ENCODE data around the gene TMEM91. TPM values are rescaled to one million over a fixed set of nuclear protein-coding genes. Genes with fewer than 3 reads are reported as not detected.
"Not testable (repeated sequence)": the region's sequence is repeated elsewhere in the genome, so short reads cannot be mapped to it uniquely, and the experiment has no call there.

TMEM91 gene
- 2.2 and 3.3 TPM in 2 replicates for total RNA-seq

GRCh38 chr19:41376241-41376997, at the start of gene TMEM91:
TSS of gene TMEM91 (plus strand) at chr19:41376533. CDS start at chr19:41378310, 1,777 bp downstream.
- peak; percentile 16 to 22 for DNase-seq (ENCODE audit: low read depth in 2 of 2)

GRCh38 chr19:41327076-41327575, 49.2 kb upstream of the TMEM91 start:
- DNase-seq (ENCODE audit: low read depth in 2 of 2): no peak

- peak; percentile 91 to 94 for DNase-seq (ENCODE audit: low read depth in 2 of 2)
These were observed 48.7 kb upstream of the TMEM91 start for GRCh38 chr19:41327576-41328156.

GRCh38 chr19:41328157-41328841, 48.0 kb upstream of the TMEM91 start:
- DNase-seq (ENCODE audit: low read depth in 2 of 2): peak; percentile 63 to 85

- DNase-seq (ENCODE audit: low read depth in 2 of 2): no peak
These were observed 47.5 kb upstream of the TMEM91 start for GRCh38 chr19:41328842-41329225.

GRCh38 chr19:41330481-41330880, 45.9 kb upstream of the TMEM91 start:
- DNase-seq (ENCODE audit: low read depth in 2 of 2): no peak

GRCh38 chr19:41330946-41331678, 45.2 kb upstream of the TMEM91 start:
- no peak for DNase-seq (ENCODE audit: low read depth in 2 of 2)

GRCh38 chr19:41332000-41332399, 44.3 kb upstream of the TMEM91 start:
- DNase-seq (ENCODE audit: low read depth in 2 of 2): no peak

GRCh38 chr19:41332468-41332867, 43.9 kb upstream of the TMEM91 start:
- no peak for DNase-seq (ENCODE audit: low read depth in 2 of 2)

GRCh38 chr19:41334793-41335192, 41.5 kb upstream of the TMEM91 start:
- DNase-seq (ENCODE audit: low read depth in 2 of 2): peak; percentile 66 to 81

GRCh38 chr19:41335467-41335866, 40.9 kb upstream of the TMEM91 start:
- DNase-seq (ENCODE audit: low read depth in 2 of 2): no peak

GRCh38 chr19:41339936-41340335, 36.4 kb upstream of the TMEM91 start:
- DNase-seq (ENCODE audit: low read depth in 2 of 2): peak in 1 of 2 donors; percentile 30

GRCh38 chr19:41341669-41342490, 34.5 kb upstream of the TMEM91 start:
- no peak for DNase-seq (ENCODE audit: low read depth in 2 of 2)

- no peak for DNase-seq (ENCODE audit: low read depth in 2 of 2)
These were observed 32.2 kb upstream of the TMEM91 start for GRCh38 chr19:41344162-41344561.

- not testable (repeated sequence) for DNase-seq (ENCODE audit: low read depth in 2 of 2)
These were observed 29.4 kb upstream of the TMEM91 start for GRCh38 chr19:41346916-41347315.

GRCh38 chr19:41350735-41351338, 25.5 kb upstream of the TMEM91 start:
- peak in 1 of 2 donors; percentile 57 for DNase-seq (ENCODE audit: low read depth in 2 of 2)

- peak; percentile 47 to 82 for DNase-seq (ENCODE audit: low read depth in 2 of 2)
These were observed 24.7 kb upstream of the TMEM91 start for GRCh38 chr19:41351339-41352245.

GRCh38 chr19:41352279-41352608, 24.1 kb upstream of the TMEM91 start:
- no peak for DNase-seq (ENCODE audit: low read depth in 2 of 2)

Data from lung microvascular endothelial cell (primary cell).